ENCODE measurements around the gene PARP3. TPM values are rescaled to one million over a fixed set of nuclear protein-coding genes. Genes with fewer than 3 reads are reported as not detected.
A peak's percentile ranks its signal among the peaks of the same experiment; 100 is the strongest.

The PARP3 gene
- total and polyA plus RNA-seq, 9 of the 15 experiments (the other 6 are each of a cell fraction or from before 2014, with no cell fraction given), result 0.46 to 6.6 (median 4.5) TPM

DNA sequence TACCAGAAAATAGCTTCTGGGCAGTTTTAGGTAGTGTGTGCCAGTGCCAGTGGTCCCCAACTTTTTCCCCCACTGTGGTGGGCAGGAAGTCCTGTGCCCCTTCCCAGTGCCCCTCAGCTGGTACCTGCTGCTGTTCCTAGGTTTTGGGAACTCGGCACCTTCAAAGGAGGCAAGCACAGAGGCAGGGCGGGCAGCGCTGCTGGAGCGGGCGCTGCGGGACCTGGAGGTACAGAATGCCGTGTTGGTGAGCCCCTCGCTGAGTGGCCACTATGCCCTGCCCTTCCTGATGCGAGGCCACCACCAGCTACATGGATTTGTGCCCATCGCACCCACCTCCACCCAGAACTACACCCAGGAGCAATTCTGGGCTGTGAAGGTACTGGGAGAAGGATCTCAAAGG lies 38.1 kb downstream of the PARP3 start:
- ChIA-PET POLR2A (interaction anchor here (5.2 kb wide), 1 partner anchor 13 kb away, joined by 105 read pairs; the partner anchor contains the start of gene RPL29), CTCF (ENCODE audit: low intra/inter-chr PET ratio) (no interaction called here)
- in situ Hi-C loops (cut with MboI), result no loop called here

More for the DNA sequence above, 38.1 kb downstream of the PARP3 start:
- FAIRE-seq (no peak), DNase-seq (ENCODE audit: extremely low read depth in 1 of 4, low spot score in 3 of 4) (no peak), ATAC-seq (no peak)
- H3K4me1 ChIP-seq (replicated peaks in 1 of 2; ENCODE audit: control insufficient read depth in 2 of 2, insufficient read depth in 2 of 2, low read length in 2 of 2), result peaks cover 30 to 63% of the 10 kb centered on the region in 2 experiments; a peak in 4 of 5 replicates
- no peaks in the 10 kb centered on the region for H3K9me3 ChIP-seq (replicated peaks; ENCODE audit: control insufficient read depth, insufficient read depth, low read depth, low read length)
- intact Hi-C loops (cut with micrococcal nuclease), result no loop called here
- H3K9me1 ChIP-seq (ENCODE audit: control insufficient read depth, insufficient read depth, low read length), result no peaks in the 10 kb centered on the region
- H3K36me3 ChIP-seq (ENCODE audit: control insufficient read depth, insufficient read depth, low read length), result peaks cover 7% of the 10 kb centered on the region; the same call in 2 of the 3 replicates
- H3K79me2 ChIP-seq (ENCODE audit: control insufficient read depth, insufficient read depth, low read length), result peaks cover 41% of the 10 kb centered on the region
- 100% methylated on average over 3 of the region's 10 CpGs for WGBS (ENCODE audit: insufficient coverage, low coverage, missing lambda C conversion rate)
- no peaks in the 10 kb centered on the region for H3K27me3 ChIP-seq (ENCODE audit: control insufficient read depth in 2 of 2, insufficient read depth in 2 of 2, low read length in 2 of 2)
- H2AFZ ChIP-seq (ENCODE audit: low read depth, low read length), result no peak overlapping the region
- H3K4me3 ChIP-seq, result no peak overlapping the region
- peak overlapping the region in 1 of 2 experiments; percentile 83; a peak in 1 of 4 replicates for H3K9ac ChIP-seq (ENCODE audit: insufficient read depth in 1 of 2, low read depth in 2 of 2, low read length in 2 of 2)
- no peak overlapping the region for H3K4me2 ChIP-seq (ENCODE audit: insufficient read depth, low read length)
- TF ChIP-seq, protein P1, sequence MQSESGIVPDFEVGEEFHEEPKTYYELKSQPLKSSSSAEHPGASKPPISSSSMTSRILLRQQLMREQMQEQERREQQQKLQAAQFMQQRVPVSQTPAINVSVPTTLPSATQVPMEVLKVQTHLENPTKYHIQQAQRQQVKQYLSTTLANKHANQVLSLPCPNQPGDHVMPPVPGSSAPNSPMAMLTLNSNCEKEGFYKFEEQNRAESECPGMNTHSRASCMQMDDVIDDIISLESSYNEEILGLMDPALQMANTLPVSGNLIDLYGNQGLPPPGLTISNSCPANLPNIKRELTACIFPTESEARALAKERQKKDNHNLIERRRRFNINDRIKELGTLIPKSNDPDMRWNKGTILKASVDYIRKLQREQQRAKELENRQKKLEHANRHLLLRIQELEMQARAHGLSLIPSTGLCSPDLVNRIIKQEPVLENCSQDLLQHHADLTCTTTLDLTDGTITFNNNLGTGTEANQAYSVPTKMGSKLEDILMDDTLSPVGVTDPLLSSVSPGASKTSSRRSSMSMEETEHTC (IDR thresholded peaks at IDR 0.05), result no peak
- TF ChIP-seq, protein P2, sequence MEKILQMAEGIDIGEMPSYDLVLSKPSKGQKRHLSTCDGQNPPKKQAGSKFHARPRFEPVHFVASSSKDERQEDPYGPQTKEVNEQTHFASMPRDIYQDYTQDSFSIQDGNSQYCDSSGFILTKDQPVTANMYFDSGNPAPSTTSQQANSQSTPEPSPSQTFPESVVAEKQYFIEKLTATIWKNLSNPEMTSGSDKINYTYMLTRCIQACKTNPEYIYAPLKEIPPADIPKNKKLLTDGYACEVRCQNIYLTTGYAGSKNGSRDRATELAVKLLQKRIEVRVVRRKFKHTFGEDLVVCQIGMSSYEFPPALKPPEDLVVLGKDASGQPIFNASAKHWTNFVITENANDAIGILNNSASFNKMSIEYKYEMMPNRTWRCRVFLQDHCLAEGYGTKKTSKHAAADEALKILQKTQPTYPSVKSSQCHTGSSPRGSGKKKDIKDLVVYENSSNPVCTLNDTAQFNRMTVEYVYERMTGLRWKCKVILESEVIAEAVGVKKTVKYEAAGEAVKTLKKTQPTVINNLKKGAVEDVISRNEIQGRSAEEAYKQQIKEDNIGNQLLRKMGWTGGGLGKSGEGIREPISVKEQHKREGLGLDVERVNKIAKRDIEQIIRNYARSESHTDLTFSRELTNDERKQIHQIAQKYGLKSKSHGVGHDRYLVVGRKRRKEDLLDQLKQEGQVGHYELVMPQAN (IDR thresholded peaks at IDR 0.05; ENCODE audit: borderline replicate concordance), result no peak
- TF ChIP-seq SMARCB1 (IDR thresholded peaks at IDR 0.05; ENCODE audit: insufficient read length, low read depth) (no peak), HMG20B (CRISPR knock-in tag; IDR thresholded peaks at IDR 0.05) (no peak), CEBPB (tag; IDR thresholded peaks at IDR 0.05) (no peak), SETDB1 (IDR thresholded peaks at IDR 0.05; ENCODE audit: low read length) (no peak), OTX1 (CRISPR knock-in tag; IDR thresholded peaks at IDR 0.05) (no peak), ZNF830 (CRISPR knock-in tag; IDR thresholded peaks at IDR 0.05) (no peak), RFX7 (CRISPR knock-in tag; IDR thresholded peaks at IDR 0.05) (no peak), CXXC5 (CRISPR knock-in tag; IDR thresholded peaks at IDR 0.05) (no peak), NR4A1 (CRISPR knock-in tag; IDR thresholded peaks at IDR 0.05) (no peak), NR4A1 (tag; IDR thresholded peaks at IDR 0.05) (no peak), ZNF695 (CRISPR knock-in tag; IDR thresholded peaks at IDR 0.05) (no peak)
- TF ChIP-seq, protein P3, sequence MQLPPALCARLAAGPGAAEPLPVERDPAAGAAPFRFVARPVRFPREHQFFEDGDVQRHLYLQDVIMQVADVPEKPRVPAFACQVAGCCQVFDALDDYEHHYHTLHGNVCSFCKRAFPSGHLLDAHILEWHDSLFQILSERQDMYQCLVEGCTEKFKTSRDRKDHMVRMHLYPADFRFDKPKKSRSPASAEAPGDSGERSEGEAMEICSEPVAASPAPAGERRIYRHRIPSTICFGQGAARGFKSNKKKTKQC (CRISPR knock-in tag; IDR thresholded peaks at IDR 0.05), result no peak
- TF ChIP-seq, protein P4, sequence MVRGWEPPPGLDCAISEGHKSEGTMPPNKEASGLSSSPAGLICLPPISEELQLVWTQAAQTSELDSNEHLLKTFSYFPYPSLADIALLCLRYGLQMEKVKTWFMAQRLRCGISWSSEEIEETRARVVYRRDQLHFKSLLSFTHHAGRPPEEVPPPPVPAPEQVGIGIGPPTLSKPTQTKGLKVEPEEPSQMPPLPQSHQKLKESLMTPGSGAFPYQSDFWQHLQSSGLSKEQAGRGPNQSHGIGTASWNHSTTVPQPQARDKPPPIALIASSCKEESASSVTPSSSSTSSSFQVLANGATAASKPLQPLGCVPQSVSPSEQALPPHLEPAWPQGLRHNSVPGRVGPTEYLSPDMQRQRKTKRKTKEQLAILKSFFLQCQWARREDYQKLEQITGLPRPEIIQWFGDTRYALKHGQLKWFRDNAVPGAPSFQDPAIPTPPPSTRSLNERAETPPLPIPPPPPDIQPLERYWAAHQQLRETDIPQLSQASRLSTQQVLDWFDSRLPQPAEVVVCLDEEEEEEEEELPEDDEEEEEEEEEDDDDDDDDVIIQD (CRISPR knock-in tag; IDR thresholded peaks at IDR 0.05), result no peak
- TF ChIP-seq, protein P5, sequence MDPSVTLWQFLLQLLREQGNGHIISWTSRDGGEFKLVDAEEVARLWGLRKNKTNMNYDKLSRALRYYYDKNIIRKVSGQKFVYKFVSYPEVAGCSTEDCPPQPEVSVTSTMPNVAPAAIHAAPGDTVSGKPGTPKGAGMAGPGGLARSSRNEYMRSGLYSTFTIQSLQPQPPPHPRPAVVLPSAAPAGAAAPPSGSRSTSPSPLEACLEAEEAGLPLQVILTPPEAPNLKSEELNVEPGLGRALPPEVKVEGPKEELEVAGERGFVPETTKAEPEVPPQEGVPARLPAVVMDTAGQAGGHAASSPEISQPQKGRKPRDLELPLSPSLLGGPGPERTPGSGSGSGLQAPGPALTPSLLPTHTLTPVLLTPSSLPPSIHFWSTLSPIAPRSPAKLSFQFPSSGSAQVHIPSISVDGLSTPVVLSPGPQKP (CRISPR knock-in tag; IDR thresholded peaks at IDR 0.05), result no peak
- no TSS peak for BruUV-seq (replicated peaks)
- H3K27ac ChIP-seq (ENCODE audit: extremely low read depth, low read depth, low read length), result no peak overlapping the region
- no peaks in the 10 kb centered on the region for H4K20me1 ChIP-seq (replicated peaks; ENCODE audit: control insufficient read depth, insufficient read depth, low read length)
